Activated effector memory CD4-positive, alpha-beta T cell treated with Interleukin-2 at 50 U/mL for 16 hours (primary cell): ENCODE measurements around the gene PDIA2.
"Not testable (repeated sequence)": the region's sequence is repeated elsewhere in the genome, so short reads cannot be mapped to it uniquely, and the experiment has no call there.

Experiments
- DNase-seq: peaks from one replicate; pipeline ENCODE4 v3.0.0-alpha.2; 2020

Gene PDIA2

GRCh38 chr16:264440-264951, 18.5 kb upstream of the PDIA2 start:
- DNase-seq, result no peak

GRCh38 chr16:265002-265529, 17.9 kb upstream of the PDIA2 start:
- DNase-seq, result no peak

GRCh38 chr16:265711-266110, 17.3 kb upstream of the PDIA2 start:
- no peak for DNase-seq

DNA sequence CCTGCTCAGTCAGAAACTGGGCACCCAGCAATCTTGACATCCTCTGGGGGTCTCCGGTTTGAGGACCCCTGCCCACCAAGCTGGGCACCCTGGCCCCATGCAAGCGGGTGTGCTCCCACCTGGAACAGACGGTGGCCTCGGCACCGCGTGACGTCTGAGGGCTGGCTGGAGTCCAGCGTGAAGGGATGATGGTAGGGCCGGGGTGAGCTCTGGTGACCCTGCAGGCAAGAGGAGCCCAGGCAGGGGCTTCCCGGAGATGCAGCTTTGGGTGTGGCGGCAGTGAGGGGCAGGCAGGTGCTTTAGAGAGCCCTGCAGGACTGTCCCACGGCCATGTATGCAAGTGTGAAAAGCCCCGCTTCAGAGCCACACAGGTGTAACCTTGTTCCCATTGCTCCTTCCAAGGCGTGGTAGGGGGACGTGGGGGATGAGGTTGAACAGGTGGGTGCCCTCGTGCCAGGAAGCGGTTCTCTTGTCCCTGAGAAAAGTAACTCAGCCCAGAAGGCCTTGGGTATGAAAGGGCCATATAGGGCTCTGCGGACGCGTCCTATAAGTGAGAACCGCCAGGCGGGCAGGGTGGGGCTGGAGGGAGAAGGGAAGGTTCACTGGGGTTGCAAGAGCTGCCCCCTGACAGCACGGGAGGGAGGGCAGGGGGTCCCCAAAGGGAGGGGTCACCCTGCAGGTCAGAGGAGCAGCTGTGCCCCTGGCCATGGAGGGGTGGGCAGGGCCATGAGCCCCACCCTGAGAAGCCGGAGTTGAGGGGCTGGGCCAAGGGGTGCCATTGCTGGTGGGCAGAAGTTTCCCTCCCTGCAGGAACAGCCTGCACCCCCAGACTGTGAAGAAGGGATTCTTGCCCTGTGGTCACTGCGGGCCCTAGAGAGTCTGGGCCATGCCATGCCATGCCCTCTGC, 16.5 kb upstream of the PDIA2 start:
- no peak for DNase-seq

DNA sequence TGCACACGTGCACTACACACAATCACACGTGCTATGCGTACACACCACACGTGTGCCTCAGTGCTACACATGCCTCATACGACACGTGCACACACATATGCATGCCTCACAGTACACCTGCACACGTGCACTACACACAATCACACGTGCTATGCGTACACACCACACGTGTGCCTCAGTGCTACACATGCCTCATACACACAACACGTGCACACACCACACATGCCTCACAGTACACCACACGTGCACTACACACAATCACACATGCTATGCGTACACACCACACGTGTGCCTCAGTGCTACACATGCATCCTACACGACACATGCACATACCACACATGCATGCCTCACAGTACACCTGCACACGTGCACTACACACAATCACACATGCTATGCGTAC, 15.4 kb upstream of the PDIA2 start:
- not testable (repeated sequence) for DNase-seq

DNA sequence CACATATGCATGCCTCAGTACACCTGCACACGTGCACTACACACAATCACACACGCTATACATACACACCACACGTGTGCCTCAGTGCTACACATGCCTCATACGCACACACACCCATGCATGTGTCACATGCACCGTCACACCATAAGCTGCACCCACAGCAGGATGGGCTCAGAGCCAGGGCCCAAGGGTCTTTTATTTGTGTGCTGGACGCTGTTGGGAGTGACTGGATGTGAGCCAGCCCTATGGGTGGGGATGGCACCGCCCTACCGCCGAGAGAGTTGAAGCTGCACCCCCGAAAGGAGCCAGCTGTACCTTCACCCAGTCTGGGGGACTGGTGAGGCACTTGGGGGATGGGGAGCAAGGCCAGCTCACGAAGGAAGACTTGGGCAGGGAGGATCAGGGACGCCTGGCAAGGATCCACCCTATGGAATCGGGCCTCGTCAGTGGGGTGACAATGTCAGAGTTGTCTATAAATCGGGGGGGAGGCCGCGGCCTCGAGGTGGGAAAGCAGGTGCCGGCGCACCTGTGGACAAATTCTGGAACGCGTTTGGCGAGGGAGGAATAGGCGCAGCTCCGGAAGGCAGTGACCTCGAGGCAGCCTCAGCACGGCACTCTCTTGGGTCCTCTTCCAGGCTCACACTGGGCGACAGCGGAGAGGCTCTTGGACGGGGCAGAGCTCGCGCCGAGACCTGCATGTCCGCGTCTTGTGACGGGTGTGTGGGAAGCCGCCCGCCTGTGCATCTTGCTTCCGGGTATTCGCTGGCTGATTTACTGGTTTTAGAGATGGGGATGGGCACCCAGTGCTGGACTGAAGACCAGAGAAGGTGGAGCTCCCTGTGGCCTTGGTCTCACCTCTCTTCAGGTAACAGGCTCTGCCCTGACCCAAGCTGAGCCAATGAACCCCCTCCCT, 14.6 kb upstream of the PDIA2 start:
- DNase-seq, result no peak

- DNase-seq, result no peak
Measured at GRCh38 chr16:269061-269796, 13.7 kb upstream of the PDIA2 start.

GRCh38 chr16:270381-271255, 12.3 kb upstream of the PDIA2 start:
- no peak for DNase-seq

GRCh38 chr16:272633-273546, 10.1 kb upstream of the PDIA2 start:
- no peak for DNase-seq

GRCh38 chr16:273547-274421, 9.2 kb upstream of the PDIA2 start:
- DNase-seq, result no peak

GRCh38 chr16:275041-275641, 7.8 kb upstream of the PDIA2 start:
- no peak for DNase-seq

DNA sequence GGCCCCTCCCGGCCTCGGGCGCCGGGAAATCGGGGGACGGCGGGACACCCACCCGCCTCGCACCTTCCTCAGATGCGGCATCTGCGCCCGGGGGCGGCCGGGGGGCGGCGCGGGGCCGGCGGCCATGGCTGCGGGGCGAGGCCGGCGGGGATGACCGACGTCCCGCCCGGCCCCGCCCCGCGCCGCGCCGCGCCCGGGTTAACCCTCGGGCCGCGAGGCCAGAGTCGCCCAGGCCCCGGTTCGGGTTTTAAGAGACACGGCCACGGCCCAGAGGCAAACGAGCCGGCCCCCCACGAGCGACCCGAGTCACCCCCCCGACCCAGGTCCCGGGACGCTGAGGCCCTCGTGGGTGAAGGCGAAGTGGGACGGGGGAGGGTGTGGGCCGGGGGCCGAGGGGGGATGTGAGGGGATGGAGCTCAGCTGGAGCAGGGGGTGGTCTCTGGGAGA, 7.2 kb upstream of the PDIA2 start, which contains the start of gene RGS11:
Gene RGS11 (minus strand): TSS at position 159 of the 447 bp plus-strand sequence. CDS start 33 bp downstream, at position 126.
- DNase-seq, result no peak

DNA sequence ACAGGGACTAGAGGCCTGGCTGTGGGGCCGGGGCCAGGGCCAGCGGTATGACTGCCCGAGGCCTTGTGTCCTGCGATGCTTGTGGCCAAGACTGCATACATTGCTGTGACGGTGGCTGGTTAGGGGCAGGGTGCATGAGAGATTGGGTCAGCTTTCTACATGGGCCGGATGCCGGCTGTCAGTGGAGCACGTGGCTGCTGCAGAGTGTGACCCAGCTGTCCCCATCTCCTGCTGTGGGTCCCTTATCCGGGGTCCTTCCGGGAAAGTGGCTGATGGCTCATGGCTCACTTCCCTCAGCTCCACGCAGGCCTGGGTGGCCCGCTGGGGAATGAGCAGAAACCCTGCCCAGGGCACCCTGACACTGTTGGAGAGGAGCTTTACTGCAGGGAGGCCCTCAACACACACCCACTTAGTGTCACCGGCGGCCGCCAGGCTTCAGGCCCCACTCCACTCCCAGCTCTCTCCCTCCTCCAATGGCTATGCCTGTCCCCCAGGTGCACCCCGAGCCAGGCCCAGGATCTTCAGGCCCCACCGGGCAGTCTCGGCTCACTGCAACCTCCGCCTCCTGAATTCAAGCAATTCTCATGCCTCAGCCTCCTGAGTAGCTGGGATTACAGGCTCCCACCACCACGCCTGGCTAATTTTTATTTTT, 6.4 kb upstream of the PDIA2 start:
- no peak for DNase-seq

- DNase-seq, result peak; percentile 9
Measured at GRCh38 chr16:278863-279366, 4.0 kb upstream of the PDIA2 start.

DNA sequence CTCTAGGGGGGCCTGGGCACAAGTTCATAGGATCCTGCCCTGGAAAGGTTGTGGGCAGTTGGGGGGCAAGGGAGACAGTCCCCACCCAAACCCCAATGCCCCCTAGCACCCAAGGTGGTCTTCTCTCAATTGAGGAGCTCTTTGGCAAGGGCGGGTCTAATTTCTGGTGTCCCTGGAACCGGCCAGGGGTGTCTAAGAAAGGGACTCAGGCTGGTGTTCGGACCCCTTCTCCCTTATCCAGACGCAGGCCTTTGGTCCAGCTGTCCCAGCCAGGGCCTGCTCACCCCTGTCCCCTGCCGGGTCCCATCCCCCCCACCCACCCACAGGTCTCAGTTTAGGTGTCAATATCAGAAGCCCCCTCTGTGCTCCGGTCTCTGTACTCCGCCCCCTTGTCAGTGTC, 3.4 kb upstream of the PDIA2 start:
- DNase-seq, result no peak

DNA sequence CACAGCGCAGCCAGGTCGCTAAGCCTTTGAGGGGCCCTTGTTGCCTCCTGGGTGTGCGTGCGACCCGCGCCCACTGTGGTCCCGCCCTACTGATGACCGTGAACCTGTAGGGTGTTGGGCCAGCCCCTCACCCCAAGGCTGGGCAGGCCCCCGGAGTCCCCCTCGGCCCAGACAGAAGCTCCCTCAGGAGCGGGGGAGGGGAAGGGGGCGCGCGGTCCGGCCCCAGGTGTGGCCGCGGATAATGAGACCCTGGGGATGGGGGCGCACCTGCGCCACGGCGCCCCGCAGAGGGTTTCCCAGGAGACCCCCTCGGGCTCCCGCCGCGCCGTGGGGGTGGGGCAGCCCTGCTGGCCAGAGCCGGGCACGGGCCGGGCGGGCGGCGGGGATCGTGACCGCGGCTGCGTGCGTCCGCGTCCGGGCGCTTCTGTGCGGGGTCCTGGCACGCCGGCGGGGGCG, 2.9 kb upstream of the PDIA2 start:
- DNase-seq, result no peak

GRCh38 chr16:280552-280951, 2.4 kb upstream of the PDIA2 start, which contains the start of gene ARHGDIG:
Gene ARHGDIG, plus strand, starts transcription at chr16:280591. Its CDS starts 90 bp downstream, at chr16:280681.
- no peak for DNase-seq
